Dedifferentiated amniotic fluid mesenchymal stem cell (primary cell): Measurements from ENCODE around the gene ENAH.

Experiments used
- DNase-seq: peaks from one replicate; pipeline ENCODE4 v3.0.0-alpha.2; 2016; ENCODE audit errors: extremely low spot score

Gene ENAH

GRCh38 chr1:225437710-225438437 lies 215.0 kb downstream of the ENAH start:
- no peak for DNase-seq
